ENCODE measurements around the gene SSBP1. TPM values are rescaled to one million over a fixed set of nuclear protein-coding genes. Genes with fewer than 3 reads are reported as not detected.
"Not testable (repeated sequence)": the region's sequence is repeated elsewhere in the genome, so short reads cannot be mapped to it uniquely, and the experiment has no call there.

SSBP1 gene, protein sequence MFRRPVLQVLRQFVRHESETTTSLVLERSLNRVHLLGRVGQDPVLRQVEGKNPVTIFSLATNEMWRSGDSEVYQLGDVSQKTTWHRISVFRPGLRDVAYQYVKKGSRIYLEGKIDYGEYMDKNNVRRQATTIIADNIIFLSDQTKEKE
- 100 to 1,000 TPM; 119 to 151 (median 137) TPM for polyA plus RNA-seq (ENCODE audit: insufficient read length in 4 of 4)

DNA sequence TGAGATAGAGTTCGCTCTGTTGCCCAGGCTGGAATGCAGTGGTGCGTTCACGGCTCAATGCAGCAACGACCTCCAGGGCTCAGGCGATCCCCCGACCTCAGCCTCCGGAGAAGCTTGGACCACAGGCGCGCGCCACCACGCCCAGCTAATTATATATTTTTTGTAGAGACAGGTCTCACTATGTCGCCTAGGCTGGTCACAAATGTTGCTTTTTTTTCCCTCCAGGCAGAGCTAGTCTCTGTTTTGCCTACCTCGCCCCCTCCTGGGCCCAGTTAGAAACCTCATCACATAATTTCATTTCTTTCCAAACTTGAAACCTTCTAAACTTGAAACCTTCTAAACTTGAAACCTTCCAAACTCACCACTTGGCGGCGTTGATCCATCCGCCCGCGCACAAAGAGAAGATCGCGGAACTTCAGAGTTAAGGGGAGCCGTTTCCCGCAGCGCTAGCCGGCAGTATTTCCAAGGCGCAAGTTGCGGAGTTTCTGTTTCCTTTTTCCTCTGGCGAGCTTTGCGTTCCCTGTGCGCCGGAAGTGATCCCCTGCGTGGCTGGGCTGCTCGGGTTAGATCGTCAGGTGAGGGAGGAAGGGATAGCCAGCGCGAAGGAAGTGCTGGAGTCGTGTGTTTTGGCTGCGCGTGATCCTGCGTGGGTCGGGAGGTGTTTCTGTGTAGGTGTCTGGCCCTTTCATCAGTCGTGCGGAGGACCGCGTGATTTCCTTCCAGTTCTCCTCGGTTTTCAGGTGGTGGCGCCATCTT, at the start of gene SSBP1:
Gene SSBP1 (plus strand): TSS at position 523 of the 756 bp plus-strand sequence. CDS start 809 bp downstream, outside the sequence.
- peak; percentile 88 to 96 (median 94) for DNase-seq (ENCODE audit: low read depth in 4 of 4, low spot score in 2 of 4)

DNA sequence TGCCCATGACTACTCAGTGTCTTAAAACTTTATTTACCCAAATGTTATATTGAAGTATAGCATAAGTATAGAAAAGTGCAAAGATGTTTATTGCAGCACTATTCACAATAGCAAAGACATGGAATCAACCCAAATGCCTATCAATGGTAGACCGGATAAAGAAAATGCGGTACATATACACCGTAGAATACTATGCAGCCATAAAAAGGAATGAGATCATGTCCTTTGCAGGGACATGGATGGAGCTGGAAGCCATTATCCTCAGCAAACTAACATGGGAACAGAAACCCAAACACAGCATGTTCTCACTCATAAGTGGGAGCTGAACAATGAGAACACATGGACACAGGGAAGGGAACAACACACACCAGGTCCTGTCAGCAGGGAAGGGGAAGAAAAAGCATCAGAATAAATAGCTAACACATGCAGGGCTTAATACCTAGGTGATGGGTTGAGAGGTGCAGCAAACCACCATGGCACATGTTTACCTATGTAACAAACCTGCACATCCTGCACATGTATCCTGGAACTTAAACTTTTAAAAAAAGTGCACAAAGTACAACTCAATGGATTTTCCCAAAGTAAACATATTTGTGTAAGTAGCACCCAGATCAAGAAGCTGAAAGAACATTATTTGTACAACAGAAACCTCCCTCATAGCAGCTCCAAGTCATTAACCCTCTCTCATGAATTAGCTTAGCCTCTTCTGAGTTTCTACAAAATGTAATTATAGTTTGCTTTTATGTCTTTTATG, 48.9 kb upstream of the SSBP1 start:
- not testable (repeated sequence) for DNase-seq (ENCODE audit: low read depth in 4 of 4, low spot score in 2 of 4)

DNA sequence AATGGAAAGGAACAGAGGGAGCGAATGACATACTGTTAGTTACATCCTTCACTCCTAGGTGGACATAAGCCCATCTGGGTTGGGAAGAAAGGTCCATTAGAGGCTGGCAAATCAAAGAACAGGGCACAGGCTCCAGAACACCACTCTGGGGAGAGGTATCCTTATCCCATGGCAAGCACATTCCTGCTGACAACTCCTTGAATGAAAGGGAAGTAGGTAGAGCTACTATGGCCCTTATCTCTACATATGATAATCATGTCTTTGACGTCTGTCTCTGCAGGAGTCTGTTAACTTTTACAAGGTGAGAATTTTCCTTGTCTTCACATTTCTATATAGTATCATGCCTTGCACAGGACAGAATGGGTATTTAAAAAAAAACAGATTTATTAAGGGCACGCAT, 46.6 kb upstream of the SSBP1 start:
- no peak for DNase-seq (ENCODE audit: low read depth in 4 of 4, low spot score in 2 of 4)

DNA sequence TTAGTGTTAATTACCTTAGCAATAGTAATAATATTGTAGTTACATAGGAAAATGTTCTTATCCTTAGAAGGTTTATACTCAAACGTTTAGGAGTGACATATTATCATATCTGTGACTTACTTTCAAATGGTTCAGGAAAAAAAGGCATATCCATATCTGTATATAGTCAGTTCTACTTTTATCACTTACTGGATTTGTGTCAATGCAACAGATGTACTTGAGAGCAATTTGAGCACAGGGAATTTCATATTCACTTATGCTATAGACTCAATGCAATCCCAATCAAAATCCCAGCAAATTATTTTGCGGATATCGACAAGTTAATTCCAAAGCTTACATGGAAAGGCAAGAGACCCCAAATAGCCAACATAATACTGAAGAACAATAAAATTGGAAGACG, 46.2 kb upstream of the SSBP1 start:
- DNase-seq (ENCODE audit: low read depth in 4 of 4, low spot score in 2 of 4): no peak

DNA sequence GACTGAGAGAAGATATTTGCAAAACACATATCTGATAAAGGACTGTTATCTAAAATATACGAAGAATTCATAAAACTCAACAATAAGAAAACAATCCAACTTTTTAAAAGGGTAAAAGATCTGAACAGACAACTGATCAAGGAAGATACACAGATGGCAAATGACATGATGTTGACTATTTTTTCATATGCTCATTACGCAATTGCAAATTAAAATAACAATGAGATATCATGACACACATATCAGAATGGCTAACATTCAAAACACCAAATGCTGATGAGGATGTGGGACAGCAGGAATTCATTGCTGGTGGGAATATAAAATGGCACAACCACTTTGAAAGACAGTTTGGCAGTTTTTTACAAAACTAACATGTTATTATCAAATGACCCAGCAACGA, 45.1 kb upstream of the SSBP1 start:
- DNase-seq (ENCODE audit: low read depth in 4 of 4, low spot score in 2 of 4): no peak

DNA sequence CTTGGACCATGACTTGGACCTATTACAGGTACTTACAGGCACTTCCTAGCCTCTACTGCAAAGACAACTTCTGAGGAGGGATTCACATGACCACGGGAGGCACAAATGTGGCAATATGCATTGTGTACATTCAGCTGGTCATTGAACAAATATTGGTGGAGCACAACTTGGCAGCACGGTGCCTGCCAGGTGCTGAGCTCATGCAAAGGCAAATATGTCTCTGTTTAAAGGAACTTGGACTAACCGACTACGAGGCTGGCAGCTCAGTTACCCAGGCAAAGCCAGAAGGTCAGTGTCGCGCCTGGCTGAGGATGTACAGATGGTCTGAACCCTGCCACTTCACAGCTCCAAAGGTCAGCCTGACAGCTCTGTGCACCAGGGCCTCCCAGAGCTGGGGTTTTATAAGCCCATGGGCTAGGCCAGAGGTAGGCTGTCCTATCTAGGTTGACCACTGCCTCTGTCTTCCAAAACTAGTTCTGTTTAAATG, 42.3 kb upstream of the SSBP1 start:
- no peak for DNase-seq (ENCODE audit: low read depth in 4 of 4, low spot score in 2 of 4)

DNA sequence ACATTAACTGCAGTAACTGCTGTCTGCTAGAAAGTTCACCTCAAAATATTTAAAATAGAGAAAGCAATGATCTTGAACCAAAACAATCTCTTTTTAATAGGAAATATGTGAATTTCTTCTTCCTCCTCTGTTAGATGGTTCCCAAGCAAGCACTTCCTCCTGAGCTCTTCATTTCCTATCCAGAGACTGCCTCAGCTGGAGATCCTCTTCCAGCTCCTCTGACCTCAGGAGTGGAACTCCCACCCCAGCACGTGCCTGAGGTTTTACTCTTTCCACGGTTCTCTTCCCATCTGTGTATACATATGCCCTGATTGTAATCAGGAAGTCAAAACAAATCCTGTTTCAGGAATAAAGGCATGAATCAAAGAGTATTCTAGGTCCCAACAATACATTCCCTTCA, 41.8 kb upstream of the SSBP1 start:
- DNase-seq (ENCODE audit: low read depth in 4 of 4, low spot score in 2 of 4): no peak

DNA sequence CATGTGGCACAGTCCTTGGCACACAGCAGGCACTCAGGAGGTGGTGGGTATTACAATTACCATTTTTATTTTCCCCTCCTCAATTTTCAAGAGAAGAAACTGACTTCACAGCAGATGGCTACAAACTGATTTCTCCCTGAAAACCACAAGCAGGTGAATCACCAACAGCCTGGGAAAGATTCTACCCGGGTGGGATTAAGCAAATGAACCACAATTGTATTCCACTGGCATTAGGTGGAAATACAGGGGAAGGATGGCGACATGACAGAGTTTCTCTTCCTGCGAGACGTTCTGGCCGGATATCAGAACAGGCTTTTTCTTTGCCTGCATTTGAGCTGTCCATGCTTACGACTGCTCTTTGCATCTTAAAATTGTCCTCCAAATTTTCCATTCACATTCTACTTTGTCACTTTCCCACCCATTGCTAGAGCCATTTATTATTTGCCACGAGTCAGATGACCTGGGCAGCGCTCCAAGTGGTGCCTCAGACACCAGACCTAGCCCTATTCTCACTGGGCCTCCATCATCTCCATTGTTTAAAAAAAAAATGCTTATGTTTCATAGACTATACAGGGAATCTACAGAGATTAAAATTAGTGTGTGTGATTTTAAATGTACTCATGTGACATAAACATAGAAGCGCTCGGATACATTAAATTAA, 40.8 kb upstream of the SSBP1 start:
- no peak for DNase-seq (ENCODE audit: low read depth in 4 of 4, low spot score in 2 of 4)

DNA sequence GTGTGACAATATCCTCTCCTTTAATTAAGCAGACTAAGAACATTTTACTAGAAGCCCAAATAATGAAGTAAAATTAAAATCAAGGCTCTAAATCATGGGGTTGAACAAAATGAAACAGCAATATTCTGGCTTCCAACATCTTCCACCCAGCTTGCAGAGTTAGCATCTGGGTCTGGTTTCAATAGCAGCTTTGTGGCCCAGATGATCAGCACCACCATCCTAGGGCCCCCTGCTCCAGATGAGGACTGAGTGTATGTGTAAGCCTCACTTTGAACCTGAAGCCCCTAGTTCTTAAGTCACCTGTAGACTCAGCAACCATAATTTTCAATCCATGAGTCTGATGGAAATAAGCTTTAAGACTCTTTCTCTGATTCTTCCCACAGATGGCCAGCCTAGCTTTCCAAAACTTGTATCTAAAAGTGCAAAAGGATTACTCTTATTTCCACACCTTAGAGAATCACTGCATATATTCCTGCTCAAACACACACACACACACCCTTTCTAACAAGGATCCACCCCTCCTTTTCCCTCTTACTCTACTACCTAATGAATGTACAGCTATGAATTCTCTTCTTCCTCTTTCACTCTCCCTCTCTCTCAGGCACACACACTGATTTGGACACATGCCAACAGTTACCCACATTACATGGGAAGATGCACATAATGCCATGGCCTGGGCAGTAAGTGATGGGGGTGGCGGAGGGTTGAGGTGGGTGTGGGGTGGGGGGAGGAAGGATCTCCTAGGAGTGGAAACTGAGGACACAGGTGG, 39.7 kb upstream of the SSBP1 start:
- no peak for DNase-seq (ENCODE audit: low read depth in 4 of 4, low spot score in 2 of 4)

DNA sequence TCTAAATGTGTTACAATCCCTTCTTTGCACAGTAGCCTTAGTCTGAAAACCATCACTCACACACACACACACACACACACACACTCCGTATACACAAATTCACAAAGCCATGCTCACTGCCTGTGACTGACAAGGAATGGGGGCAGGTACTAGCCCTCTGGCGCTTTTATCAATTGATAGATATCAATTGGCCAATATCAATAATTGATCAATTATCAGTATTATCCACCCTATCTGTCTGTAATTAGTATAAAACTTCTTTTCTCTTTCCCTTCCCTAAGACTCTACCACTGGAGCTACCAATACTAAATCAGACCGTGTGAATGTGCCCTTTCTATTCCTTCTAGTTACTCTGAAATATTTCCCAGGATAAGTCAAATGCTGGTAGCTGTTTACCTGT, 38.3 kb upstream of the SSBP1 start:
- DNase-seq (ENCODE audit: low read depth in 4 of 4, low spot score in 2 of 4): no peak

DNA sequence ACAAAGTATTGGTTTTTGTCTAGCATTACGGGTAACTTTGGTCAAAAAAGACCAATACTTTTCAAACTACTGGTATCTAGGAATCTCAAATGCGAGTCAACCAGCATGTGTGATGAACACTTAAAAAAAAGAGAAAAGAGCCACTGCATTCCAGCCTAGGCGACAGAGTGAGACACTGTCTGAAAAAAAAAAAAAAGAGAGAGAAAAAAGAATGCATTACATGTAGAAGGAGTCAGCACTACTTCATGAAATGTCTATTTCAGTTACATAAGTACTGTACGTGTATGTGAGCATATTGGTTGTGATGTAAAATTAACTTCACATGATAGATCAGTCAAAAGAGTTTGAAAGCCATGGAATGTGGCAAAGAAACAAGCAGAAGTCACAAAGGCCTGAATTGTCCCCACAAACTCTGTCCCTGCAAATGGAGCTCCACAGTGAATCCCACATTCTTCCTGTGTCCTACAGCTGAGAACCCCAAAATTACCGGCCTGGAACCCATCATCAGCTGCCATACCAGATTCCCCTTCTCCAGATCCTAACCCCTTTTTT, 37.8 kb upstream of the SSBP1 start:
- DNase-seq (ENCODE audit: low read depth in 4 of 4, low spot score in 2 of 4): no peak

DNA sequence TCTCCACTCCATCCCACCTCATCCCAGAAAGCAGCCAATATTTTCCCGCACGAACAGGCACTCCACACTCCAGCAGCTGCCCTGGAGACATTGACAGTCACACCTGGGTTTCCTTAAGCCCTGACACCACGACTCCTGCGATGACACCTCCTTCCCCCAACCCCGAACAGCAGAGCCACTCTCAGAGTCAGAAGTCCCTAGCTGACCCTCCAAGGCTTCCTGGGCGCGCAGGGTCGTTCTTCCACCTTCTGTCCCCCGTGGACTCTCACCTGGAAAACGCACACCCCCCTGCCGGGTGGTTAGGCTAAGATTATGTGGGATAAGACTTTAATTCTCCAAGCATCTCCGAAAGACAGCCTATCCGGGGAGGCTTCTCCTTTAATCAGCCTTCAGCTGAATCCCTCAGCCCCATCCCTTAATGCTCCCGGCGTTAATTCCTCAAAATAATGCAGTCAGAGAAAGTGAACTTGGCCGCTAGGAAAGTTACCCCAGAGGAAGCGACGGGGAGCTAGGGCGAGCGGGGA, 37.2 kb upstream of the SSBP1 start:
- DNase-seq (ENCODE audit: low read depth in 4 of 4, low spot score in 2 of 4): no peak

DNA sequence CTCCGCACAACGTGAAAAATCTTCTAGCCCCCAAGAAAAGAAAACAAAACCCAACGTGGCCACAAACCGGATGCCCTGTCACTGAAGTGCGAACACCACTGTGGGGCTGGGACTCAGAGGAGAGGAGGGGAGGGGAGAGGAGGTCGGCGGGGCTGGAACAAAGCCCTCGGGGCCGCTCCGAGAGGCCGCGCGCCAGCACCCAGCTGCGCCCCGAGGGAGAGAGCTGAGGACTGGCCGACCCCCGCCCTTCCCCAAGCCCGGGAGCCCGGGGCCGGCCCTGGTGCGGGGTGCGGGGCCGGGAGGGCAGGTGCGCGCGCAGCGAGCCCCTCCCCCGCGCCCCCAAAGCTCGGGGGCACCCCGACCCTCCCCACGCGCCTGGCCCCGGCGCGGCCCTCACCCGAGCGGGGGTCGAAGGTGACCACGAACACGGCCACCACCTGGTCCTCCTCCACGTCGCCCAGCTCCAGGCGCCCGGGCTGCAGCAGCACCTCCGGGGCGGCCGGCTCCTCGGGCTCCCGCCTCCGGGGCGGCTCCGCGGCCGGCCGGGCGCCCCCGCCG, 36.6 kb upstream of the SSBP1 start:
- DNase-seq (ENCODE audit: low read depth in 4 of 4, low spot score in 2 of 4): no peak

DNA sequence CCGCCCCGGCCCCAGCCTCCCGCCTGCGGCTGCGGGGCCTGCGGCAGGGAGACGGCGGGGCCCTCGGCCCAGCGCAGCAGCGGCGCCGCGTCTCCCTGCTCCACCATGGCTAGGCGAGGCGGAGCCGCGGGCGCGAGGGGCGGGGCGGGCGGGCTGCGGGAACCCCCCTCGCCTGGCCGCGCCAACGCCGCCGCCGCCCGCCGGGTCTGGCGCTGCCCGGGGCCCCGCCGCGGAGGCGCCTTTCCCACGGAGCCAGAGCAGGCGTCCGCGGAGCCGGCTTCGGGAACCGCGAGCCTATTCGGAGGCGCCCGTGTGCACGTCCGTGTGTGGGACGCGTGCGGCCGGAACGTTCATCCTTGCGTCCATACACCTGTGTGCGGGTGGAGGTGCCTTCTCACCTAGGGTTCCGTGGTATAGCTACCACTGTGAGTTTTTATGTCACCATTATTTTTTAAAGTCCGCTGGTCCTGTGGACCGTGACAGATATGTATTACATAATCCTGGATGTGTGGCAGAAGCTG, 36.1 kb upstream of the SSBP1 start, which contains the start of gene DENND11:
Gene DENND11 (minus strand): TSS at position 120 of the 521 bp plus-strand sequence. CDS start 13 bp downstream, at position 107.
- DNase-seq (ENCODE audit: low read depth in 4 of 4, low spot score in 2 of 4): no peak

DNA sequence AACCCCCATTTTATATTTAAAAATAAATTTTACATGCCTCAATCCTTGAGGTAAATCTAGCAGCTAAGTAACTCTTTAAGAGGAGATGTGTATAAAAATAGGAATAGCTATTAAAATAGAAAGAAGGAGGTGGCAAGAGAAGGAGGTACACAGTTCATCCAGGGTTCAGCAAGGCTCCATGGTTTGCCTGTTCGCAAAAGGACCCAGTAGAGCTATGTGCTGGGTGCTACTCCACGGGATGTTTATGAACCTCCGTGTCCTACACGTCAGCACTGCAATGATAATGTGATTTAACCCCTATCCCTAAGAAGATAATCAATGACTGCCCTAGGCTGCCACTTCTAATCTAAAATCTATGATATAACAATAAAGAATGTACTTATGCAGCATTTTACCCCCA, 35.3 kb upstream of the SSBP1 start:
- no peak for DNase-seq (ENCODE audit: low read depth in 4 of 4, low spot score in 2 of 4)

DNA sequence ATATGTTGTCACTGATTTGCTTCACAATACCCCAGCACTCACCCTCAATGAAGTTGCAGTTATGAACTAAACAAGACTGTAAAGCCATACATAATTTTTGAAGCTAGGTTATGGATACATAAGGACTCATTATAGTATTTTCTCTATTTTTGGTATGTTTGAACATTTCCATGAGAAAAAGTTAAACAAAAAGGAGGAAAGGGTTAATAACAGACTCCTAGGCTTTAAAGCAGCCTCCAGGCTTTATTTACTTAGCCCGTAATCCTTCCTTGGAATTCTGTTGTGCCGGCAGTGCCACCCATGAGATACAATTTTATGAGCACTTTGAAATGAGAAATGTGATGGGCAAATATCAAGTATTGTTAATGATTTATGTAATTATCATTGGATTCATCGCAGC, 34.0 kb upstream of the SSBP1 start:
- DNase-seq (ENCODE audit: low read depth in 4 of 4, low spot score in 2 of 4): no peak

DNA sequence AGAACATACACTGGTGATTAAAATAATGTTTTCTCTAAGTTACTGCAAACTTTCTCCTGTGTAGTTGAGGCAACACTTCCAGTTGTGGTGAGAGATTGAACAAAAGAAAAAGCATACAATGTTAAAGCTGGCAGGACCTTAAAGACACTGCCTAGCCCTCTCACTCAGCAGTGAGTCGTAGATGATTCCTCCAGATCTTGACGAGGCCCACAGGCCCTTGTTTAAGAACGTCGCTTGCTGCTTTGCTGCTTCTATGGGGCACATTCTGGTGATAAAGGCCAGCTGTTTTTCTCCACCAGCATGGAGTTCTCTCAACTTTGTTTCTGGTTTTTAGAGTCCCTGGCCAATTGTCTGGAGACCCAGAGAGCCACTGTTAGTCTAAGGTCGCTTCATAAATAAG, 33.4 kb upstream of the SSBP1 start:
- DNase-seq (ENCODE audit: low read depth in 4 of 4, low spot score in 2 of 4): no peak

DNA sequence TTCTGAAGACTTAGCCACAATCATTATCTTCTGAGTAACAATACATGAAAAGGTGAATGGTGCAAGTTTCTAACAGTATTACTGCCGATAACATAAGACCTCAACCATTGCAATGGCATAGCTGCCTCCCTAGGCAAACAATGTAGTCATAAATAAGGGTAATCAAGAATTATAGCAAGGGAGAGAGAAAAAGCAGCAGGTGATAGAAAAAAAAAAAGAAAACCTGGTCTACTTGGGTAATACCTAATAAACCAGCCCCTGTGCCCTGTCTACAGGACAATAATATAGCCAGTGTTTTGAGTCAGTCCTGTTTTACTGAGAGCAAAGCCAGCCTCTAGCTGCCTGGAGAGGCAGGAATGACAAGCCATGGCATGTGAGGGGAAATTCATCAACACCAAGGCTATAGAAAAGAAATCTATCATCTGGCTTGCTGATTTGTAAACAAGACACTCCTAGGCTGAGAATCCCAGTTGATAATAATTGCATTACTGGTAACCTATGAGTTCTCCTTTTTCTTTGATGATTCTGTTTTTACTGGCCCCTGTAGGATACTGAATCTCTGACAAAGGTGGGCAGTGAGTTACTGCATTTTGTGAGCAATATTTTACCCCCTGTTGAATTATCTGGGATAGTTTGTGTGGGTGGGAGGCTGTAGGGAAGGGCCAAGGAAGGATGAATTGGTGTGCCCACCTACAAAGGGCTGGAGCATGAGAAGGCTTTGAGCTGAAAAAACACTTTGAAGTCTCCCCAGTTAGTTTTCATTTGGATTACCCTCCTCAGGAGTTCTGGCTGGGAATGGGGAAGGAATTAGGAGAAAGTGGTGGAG, 31.7 kb upstream of the SSBP1 start:
- DNase-seq (ENCODE audit: low read depth in 4 of 4, low spot score in 2 of 4): no peak
